IMR-90 (cell line): ENCODE results near the gene BPTF. TPM values are rescaled to one million over a fixed set of nuclear protein-coding genes. Genes with fewer than 3 reads are reported as not detected.
"Not testable (repeated sequence)": the region's sequence is repeated elsewhere in the genome, so short reads cannot be mapped to it uniquely, and the experiment has no call there.

Source experiments
- ATAC-seq: fragments of 200-7000 bp; cut with Tn5 transposase; 2 replicates; pipeline ENCODE4 v1.9.1; 2020; ENCODE audit warnings: low read depth, mild to moderate bottlenecking, moderate library complexity
- BruUV-seq: library from RNA; stranded (reverse); fragments of 400-500 nt; replicated peaks from 2 replicates; lab custom pipeline; 2021; lab: Mats Ljungman, UMichigan
- CTCF ChIA-PET: fragments of 300-600 bp; formaldehyde crosslinking; extraction: SDS; loops from one replicate; lab custom pipeline; 2021; ENCODE audit warnings: antibody characterized with exemption; lab: Yijun Ruan, JAX
- POLR2A ChIA-PET: fragments of 300-600 bp; sonication (Branson Sonifier 250); formaldehyde crosslinking; loops from one replicate; lab custom pipeline; 2022; ENCODE audit warnings: antibody characterized with exemption; ENCODE audit not compliant: unreplicated experiment; lab: Charles Lee
- DNase-seq: peaks from one replicate; pipeline ENCODE4 v3.0.0; 2013
- H2AFZ ChIP-seq: replicated peaks from 2 replicates; pipeline ENCODE3; 2013; ENCODE audit warnings: low read length, mild to moderate bottlenecking; ENCODE audit not compliant: poor library complexity
- H2AK5ac ChIP-seq: 2 replicates; pipeline ENCODE4 v1.6.1; 2013; ENCODE audit warnings: low read depth, low read length, inconsistent platforms
- H2AK9ac ChIP-seq: replicated peaks from 2 replicates; pipeline ENCODE3; 2013; ENCODE audit warnings: mild to moderate bottlenecking, low read depth, low read length, moderate library complexity; ENCODE audit not compliant: poor library complexity
- H2BK120ac ChIP-seq: 2 replicates; pipeline ENCODE4 v1.6.1; 2013; ENCODE audit warnings: low read depth, low read length, inconsistent platforms
- H2BK15ac ChIP-seq: 3 replicates; pipeline ENCODE4 v1.6.1; 2013; ENCODE audit warnings: low read depth, low read length, inconsistent platforms
- H2BK20ac ChIP-seq: 2 replicates; pipeline ENCODE4 v1.6.1; 2013; ENCODE audit warnings: low read depth, mild to moderate bottlenecking, inconsistent platforms, low read length, moderate library complexity
- H2BK5ac ChIP-seq: 2 replicates; pipeline ENCODE4 v1.6.1; 2013; ENCODE audit warnings: mild to moderate bottlenecking, low read depth, low read length, inconsistent platforms; ENCODE audit not compliant: poor library complexity, severe bottlenecking
- H3K14ac ChIP-seq: replicated peaks from 2 replicates; pipeline ENCODE4 v1.6.1; 2013; ENCODE audit warnings: low read depth, low read length, inconsistent platforms
- H3K18ac ChIP-seq: 2 replicates; pipeline ENCODE4 v1.6.1; 2013; ENCODE audit warnings: low read depth, low read length, control low read depth
- H3K23ac ChIP-seq: 2 replicates; pipeline ENCODE4 v1.6.1; 2013; ENCODE audit warnings: low read depth, low read length, inconsistent platforms
- H3K27ac ChIP-seq: 2 replicates; pipeline ENCODE4 v1.5.1; 2013; ENCODE audit warnings: mild to moderate bottlenecking, control low read depth, low read length; ENCODE audit not compliant: insufficient read depth
- H3K27me3 ChIP-seq: 2 replicates; pipeline ENCODE4 v1.6.1; 2013; ENCODE audit warnings: low read length; ENCODE audit not compliant: control insufficient read depth, insufficient read depth
- H3K36me3 ChIP-seq: 2 replicates; pipeline ENCODE4 v1.6.1; 2013; ENCODE audit warnings: low read length, mixed read lengths; ENCODE audit not compliant: control insufficient read depth, insufficient read depth
- H3K4ac ChIP-seq: 2 replicates; pipeline ENCODE4 v1.6.1; 2013; ENCODE audit warnings: low read depth, low read length, inconsistent platforms
- H3K4me1 ChIP-seq: 2 replicates; pipeline ENCODE4 v1.6.1; 2013; ENCODE audit warnings: low read length, mixed read lengths; ENCODE audit not compliant: control insufficient read depth, insufficient read depth
- H3K4me2 ChIP-seq: 2 replicates; pipeline ENCODE4 v1.6.1; 2013; ENCODE audit warnings: low read depth, mild to moderate bottlenecking, control low read depth, low read length, moderate library complexity
- H3K4me3 ChIP-seq: 2 replicates; pipeline ENCODE4 v1.5.1; 2013; ENCODE audit warnings: low read depth, mild to moderate bottlenecking, control low read depth, low read length, moderate library complexity; ENCODE audit not compliant: insufficient read depth
- H3K56ac ChIP-seq: 2 replicates; pipeline ENCODE4 v1.6.1; 2013; ENCODE audit warnings: low read length, inconsistent platforms; ENCODE audit not compliant: insufficient read depth; ENCODE audit errors: extremely low read depth
- H3K79me1 ChIP-seq, 2 experiments: 2 replicates each; pipeline ENCODE4 v1.6.1; 2013; ENCODE audit warnings: low read length in 2 of 2, inconsistent platforms in 1 of 2, low read depth in 1 of 2
- H3K9ac ChIP-seq: 2 replicates; pipeline ENCODE4 v1.6.1; 2013; ENCODE audit warnings: low read depth, low read length, control low read depth
- H3K9me1 ChIP-seq: 2 replicates; pipeline ENCODE4 v1.6.1; 2013; ENCODE audit warnings: low read length, inconsistent platforms; ENCODE audit not compliant: insufficient read depth
- H3K9me3 ChIP-seq: 2 replicates; pipeline ENCODE4 v1.6.1; 2013; ENCODE audit warnings: low read length; ENCODE audit not compliant: control insufficient read depth, insufficient read depth
- H4K20me1 ChIP-seq: 2 replicates; pipeline ENCODE4 v1.6.1; 2013; ENCODE audit warnings: low read length, inconsistent platforms; ENCODE audit not compliant: insufficient read depth
- H4K5ac ChIP-seq: 2 replicates; pipeline ENCODE4 v1.6.1; 2013; ENCODE audit warnings: mild to moderate bottlenecking, low read depth, low read length, control low read depth
- H4K8ac ChIP-seq, 2 experiments: 2 replicates each; pipeline ENCODE4 v1.6.1; 2013; ENCODE audit warnings: low read depth in 2 of 2, low read length in 2 of 2, control low read depth in 1 of 2, inconsistent platforms in 1 of 2
- H4K91ac ChIP-seq: 2 replicates; pipeline ENCODE4 v1.6.1; 2013; ENCODE audit warnings: low read depth, low read length, inconsistent platforms; ENCODE audit not compliant: insufficient read depth
- WGBS, 2 experiments: methylation state at CpG; one replicate each; pipeline versions ENCODE4 v1.1.5 to v1.1.7; 2013; ENCODE audit warnings: missing lambda C conversion rate in 2 of 2; ENCODE audit not compliant: insufficient read length in 1 of 2; ENCODE audit errors: extremely low coverage in 2 of 2; 5-methylcytosine and 5-hydroxymethylcytosine counted together
- dilution Hi-C: fragments of 300-500 bp; cut with HindIII; formaldehyde crosslinking; loops from one replicate; pipeline ENCODE4 v1.14.3; 2018; ENCODE audit warnings: low sequenced_read_pairs; ENCODE audit not compliant: unreplicated experiment
- in situ Hi-C: fragments of 300-500 bp; cut with MboI; formaldehyde crosslinking; loops from 3 replicates; pipeline ENCODE4 v1.14.3; 2019; ENCODE audit warnings: low sequenced_read_pairs, inconsistent platforms, mixed read lengths
- intact Hi-C: fragments of 100-400 bp; cut with micrococcal nuclease; formaldehyde crosslinking; loops from 2 replicates; pipeline ENCODE4 v1.10.0; 2022
- polyA plus RNA-seq, 3 experiments: library from polyadenylated mRNA; depleted of rRNA; stranded (reverse); fragments of >200 nt; gene quantifications; 2 replicates each; pipeline ENCODE4 v1.2.3, GENCODE V29; 2012; ENCODE audit warnings: low replicate concordance in 1 of 3
- total RNA-seq: library from RNA; depleted of rRNA; stranded (reverse); fragments of >200 nt; gene quantifications from 2 replicates; pipeline ENCODE4 v1.2.3, GENCODE V29; 2012

BPTF gene
- total and polyA plus RNA-seq, 2 of the 4 experiments (the other 2 are of a cell fraction), result 32.3 to 35.7 TPM

- H2BK120ac ChIP-seq, H3K4me1 ChIP-seq, H3K4ac ChIP-seq, H3K23ac ChIP-seq, POLR2A ChIA-PET, H4K8ac ChIP-seq, H3K27me3 ChIP-seq, H4K20me1 ChIP-seq, H3K9ac ChIP-seq, H4K5ac ChIP-seq, H2AK5ac ChIP-seq, H3K79me1 ChIP-seq, H2BK5ac ChIP-seq, H3K27ac ChIP-seq, H2AFZ ChIP-seq, H3K18ac ChIP-seq, H2AK9ac ChIP-seq, H3K14ac ChIP-seq, H3K9me1 ChIP-seq, DNase-seq, H3K56ac ChIP-seq, dilution Hi-C loops, H3K4me3 ChIP-seq, H3K9me3 ChIP-seq, BruUV-seq, H4K91ac ChIP-seq, H3K4me2 ChIP-seq, H2BK15ac ChIP-seq, H2BK20ac ChIP-seq: not testable (repeated sequence)
- peaks cover 19% of the 10 kb centered on the region for H3K36me3 ChIP-seq
- ATAC-seq, result peak; percentile 10; the same call in 1 of the 2 replicates
- WGBS, 2 experiments, result no CpG with 5 or more reads among the region's 3 CpGs
- intact Hi-C loops (loop anchor here (5.0 to 10.0 kb wide), 2 partner anchors 242 to 505 kb away; no protein-coding TSS in a partner anchor), in situ Hi-C loops (loop anchor here (25.0 kb wide), 1 partner anchor 502 kb away; the partner anchor contains the start of gene WIPI1)
- CTCF ChIA-PET, result interaction anchor here (0.9 kb wide), 1 partner anchor 160 kb away, joined by 3 read pairs; no protein-coding TSS in a partner anchor
Observed at GRCh38 chr17:67960276-67960675, 135.0 kb downstream of the BPTF start.

GRCh38 chr17:67962156-67962555 lies 136.9 kb downstream of the BPTF start:
- H3K56ac ChIP-seq, H3K27me3 ChIP-seq, H4K8ac ChIP-seq, H3K23ac ChIP-seq, H3K9me3 ChIP-seq, H3K79me1 ChIP-seq, DNase-seq, H3K18ac ChIP-seq, H2BK20ac ChIP-seq, H4K5ac ChIP-seq, POLR2A ChIA-PET, BruUV-seq, H3K4me3 ChIP-seq, H2AFZ ChIP-seq, H2BK5ac ChIP-seq, H3K4me2 ChIP-seq, H2BK15ac ChIP-seq, H4K20me1 ChIP-seq, H3K9me1 ChIP-seq, H3K4ac ChIP-seq, H2BK120ac ChIP-seq, dilution Hi-C loops, H4K91ac ChIP-seq, ATAC-seq, CTCF ChIA-PET, H3K9ac ChIP-seq, H3K4me1 ChIP-seq: not testable (repeated sequence)
- Histone ChIP-seq H2AK9ac (peak overlapping the region; percentile 82), H3K27ac (peak overlapping the region; percentile 61; the same call in 1 of the 2 replicates), H2AK5ac (0 out of 2 replicates have a peak overlapping the region, but pooled peaks have one; percentile 39), H3K36me3 (peaks cover 23% of the 10 kb centered on the region), H3K14ac (0 out of 2 replicates have a peak overlapping the region, but pooled peaks have one; percentile 15)
- WGBS, 2 experiments, result no CpG with 5 or more reads among the region's 2 CpGs
- intact Hi-C loops, result loop anchor here (5.0 to 10.0 kb wide), 2 partner anchors 240 to 503 kb away; no protein-coding TSS in a partner anchor
- in situ Hi-C loops, result loop anchor here (25.0 kb wide), 1 partner anchor 500 kb away; the partner anchor contains the start of gene WIPI1
